Brain microvascular endothelial cell (primary cell): ENCODE results near the gene SH3PXD2A.
A peak's percentile ranks its signal among the peaks of the same experiment; 100 is the strongest.
"Not testable (repeated sequence)": the region's sequence is repeated elsewhere in the genome, so short reads cannot be mapped to it uniquely, and the experiment has no call there.

Source experiments
- DNase-seq: peaks from one replicate; pipeline ENCODE4 v3.0.0-alpha.2; 2020
- H3K27ac ChIP-seq: fragments of 250-450 bp; sonication (Bioruptor Pico); 2 replicates; pipeline ENCODE4 v1.5.1; 2020; ENCODE audit warnings: mild to moderate bottlenecking, moderate library complexity
- H3K27me3 ChIP-seq: fragments of 250-450 bp; sonication (Bioruptor Pico); replicated peaks from 2 replicates; pipeline ENCODE4 v1.5.1; 2020; ENCODE audit warnings: mild to moderate bottlenecking
- H3K36me3 ChIP-seq: fragments of 250-450 bp; sonication (Bioruptor Pico); replicated peaks from 2 replicates; pipeline ENCODE4 v1.5.1; 2020; ENCODE audit warnings: mild to moderate bottlenecking
- H3K4me3 ChIP-seq: 2 replicates; pipeline ENCODE4 v1.5.1; 2011; ENCODE audit warnings: low read depth, mild to moderate bottlenecking, control low read depth, low read length, moderate library complexity
- in situ Hi-C: cut with HindIII; loops from 2 replicates; pipeline ENCODE4 v1.10.0; 2017; ENCODE audit warnings: low sequenced_read_pairs, low pct_ligation_motif_present
- TF ChIP-seq, protein P1 (sequence below): IDR thresholded peaks from 2 replicates; pipeline ENCODE4 v1.5.1; 2011; ENCODE audit warnings: low read depth, mild to moderate bottlenecking, moderate library complexity, low read length, control low read depth, inconsistent platforms; ENCODE audit errors: missing control alignments

The SH3PXD2A gene

DNA sequence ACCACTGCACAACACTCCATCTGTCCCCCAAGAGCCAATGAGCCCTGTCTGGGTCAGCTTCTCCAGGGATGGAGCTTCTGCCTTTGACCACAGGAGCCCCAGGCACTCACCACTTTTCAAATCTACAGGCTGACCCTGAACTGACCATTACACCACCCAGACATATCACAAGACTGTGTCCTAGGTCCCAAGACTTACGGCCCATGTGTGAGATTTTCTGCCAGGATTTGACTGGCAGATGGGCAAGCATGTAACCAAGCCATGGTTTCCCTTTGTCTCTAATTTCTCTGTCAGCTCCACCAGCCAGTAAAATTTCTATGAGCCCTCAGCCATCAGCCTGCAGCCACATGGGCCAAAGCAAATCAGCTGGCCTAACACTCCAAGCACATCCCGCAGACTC lies 92.5 kb downstream of the SH3PXD2A start:
- no peak overlapping the region for H3K27ac ChIP-seq
- TF ChIP-seq, protein P1, sequence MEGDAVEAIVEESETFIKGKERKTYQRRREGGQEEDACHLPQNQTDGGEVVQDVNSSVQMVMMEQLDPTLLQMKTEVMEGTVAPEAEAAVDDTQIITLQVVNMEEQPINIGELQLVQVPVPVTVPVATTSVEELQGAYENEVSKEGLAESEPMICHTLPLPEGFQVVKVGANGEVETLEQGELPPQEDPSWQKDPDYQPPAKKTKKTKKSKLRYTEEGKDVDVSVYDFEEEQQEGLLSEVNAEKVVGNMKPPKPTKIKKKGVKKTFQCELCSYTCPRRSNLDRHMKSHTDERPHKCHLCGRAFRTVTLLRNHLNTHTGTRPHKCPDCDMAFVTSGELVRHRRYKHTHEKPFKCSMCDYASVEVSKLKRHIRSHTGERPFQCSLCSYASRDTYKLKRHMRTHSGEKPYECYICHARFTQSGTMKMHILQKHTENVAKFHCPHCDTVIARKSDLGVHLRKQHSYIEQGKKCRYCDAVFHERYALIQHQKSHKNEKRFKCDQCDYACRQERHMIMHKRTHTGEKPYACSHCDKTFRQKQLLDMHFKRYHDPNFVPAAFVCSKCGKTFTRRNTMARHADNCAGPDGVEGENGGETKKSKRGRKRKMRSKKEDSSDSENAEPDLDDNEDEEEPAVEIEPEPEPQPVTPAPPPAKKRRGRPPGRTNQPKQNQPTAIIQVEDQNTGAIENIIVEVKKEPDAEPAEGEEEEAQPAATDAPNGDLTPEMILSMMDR = no peak
- H3K27me3 ChIP-seq = no peaks in the 10 kb centered on the region
- no peak for DNase-seq
- H3K4me3 ChIP-seq = no peak overlapping the region
- H3K36me3 ChIP-seq = no peaks in the 10 kb centered on the region
- in situ Hi-C loops = no loop called here

DNA sequence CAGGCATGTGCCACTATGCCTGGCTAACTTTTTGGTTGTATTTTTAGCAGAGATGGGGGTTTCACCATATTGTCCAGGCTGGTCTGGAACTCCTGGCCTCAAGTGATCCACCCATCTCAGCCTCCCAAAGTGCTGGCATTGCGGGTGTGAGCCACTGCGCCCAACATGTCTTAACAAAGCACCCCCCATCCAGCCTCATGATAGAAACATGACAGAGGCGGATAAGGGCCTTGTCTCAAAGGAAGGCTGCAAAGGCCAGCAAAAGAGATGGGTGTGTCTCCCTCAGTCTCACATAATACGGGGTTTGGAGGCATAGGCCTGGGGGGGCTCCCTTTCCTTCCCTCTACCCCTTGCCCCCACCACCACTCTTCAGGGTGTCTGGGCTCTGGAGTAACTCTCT lies 93.2 kb downstream of the SH3PXD2A start:
- H3K4me3 ChIP-seq = no peak overlapping the region
- H3K36me3 ChIP-seq = no peaks in the 10 kb centered on the region
- TF ChIP-seq, protein P1 = no peak
- no peaks in the 10 kb centered on the region for H3K27me3 ChIP-seq
- no peak for DNase-seq
- no peak overlapping the region for H3K27ac ChIP-seq
- in situ Hi-C loops = no loop called here

DNA sequence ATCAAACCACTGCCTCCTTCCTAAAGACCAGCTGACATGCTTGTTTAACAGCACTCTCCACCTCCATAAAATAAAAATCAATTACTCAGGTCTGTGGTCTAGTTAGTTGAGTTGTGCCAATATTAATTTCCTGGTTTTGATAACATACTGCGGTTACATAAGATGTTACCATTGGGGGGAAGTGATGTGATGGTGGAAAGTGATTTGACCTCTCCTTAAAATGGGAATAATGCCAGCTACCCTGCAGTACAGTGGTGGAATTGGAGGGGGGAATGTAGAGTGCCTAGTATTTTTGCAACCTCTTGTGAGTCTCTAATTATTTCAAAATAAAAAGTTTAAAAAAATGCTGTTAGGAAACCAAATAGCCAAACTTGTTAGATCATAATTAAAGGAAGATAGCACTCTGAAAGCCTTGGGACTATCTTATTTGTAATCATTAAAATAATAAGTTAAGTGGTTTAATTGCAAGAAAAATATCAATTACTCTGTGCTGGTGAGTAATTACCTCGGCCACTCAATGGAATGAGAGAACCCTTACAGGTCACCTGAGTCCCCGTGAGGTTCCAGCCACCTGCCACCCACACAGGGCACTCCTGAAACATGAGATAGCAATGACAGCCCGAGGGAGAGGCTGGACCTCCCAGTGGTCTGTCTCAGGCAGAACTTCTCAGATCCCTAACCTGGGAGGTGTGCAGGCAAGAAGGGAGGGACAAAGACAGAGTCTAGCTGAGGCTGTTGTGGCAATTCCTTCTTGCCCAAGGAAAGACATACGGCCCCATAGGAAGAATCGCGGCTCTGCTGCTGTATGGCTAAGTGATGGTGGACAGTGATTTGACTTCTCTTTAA lies 94.1 kb downstream of the SH3PXD2A start:
- Histone ChIP-seq H3K27ac (no peak overlapping the region), H3K36me3 (no peaks in the 10 kb centered on the region), H3K27me3 (no peaks in the 10 kb centered on the region), H3K4me3 (no peak overlapping the region)
- DNase-seq = no peak
- TF ChIP-seq, protein P1 = no peak
- in situ Hi-C loops = no loop called here

DNA sequence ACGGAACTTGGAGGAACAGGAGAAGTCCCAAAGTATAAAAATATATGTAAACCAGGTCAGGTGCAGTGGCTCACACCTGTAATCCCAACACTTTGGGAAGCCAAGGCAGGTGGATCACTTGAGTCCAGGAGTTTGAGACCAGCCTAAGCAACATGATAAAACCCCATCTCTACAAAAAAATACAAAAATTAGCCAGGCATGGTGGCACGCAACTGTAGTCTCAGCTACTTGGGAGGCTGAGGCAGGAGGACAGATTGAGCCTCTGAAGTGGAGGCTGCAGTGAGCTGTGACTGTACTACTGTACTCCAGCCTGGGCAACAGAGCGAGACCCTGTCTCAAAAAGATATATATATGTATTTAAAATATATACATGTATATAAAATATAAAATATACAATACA lies 95.1 kb downstream of the SH3PXD2A start:
- H3K36me3 ChIP-seq, H3K27me3 ChIP-seq, DNase-seq, H3K4me3 ChIP-seq, H3K27ac ChIP-seq, in situ Hi-C loops: not testable (repeated sequence)

DNA sequence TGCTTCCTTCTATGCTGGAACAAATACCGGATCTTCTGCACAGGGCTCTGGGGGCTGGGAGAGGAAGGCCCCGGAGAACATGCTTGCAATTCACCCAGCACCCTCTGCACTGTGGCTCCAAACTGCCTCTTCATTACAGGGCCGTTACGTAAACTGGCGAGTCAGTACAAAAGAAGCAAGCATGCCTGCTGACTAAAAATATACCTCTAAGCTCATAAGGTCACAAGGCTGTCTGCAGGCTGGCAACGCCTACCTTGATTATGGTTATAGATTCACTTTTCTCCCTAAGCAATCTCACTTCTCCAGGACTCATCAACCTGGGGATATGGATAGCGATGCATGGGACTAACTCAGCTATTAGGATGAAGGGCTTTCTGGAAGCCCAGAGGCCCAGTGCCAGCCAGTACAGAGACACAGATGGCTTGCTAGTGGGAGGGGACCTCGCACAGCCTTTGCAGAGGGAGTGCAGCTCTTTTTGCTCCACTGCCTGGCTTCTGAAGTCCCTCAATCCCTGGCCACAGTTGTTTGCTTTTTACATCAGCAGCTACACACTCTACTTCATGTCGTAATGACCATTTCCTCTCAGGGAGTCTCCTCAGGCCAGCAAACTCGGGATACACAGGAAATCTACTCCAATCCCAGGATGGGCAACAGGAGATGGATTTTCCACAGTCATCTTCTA lies 96.1 kb downstream of the SH3PXD2A start:
- Histone ChIP-seq H3K4me3 (no peak overlapping the region), H3K27me3 (no peaks in the 10 kb centered on the region), H3K27ac (peak overlapping the region; percentile 65), H3K36me3 (no peaks in the 10 kb centered on the region)
- peak; percentile 80 for DNase-seq
- in situ Hi-C loops = no loop called here
- TF ChIP-seq, protein P1 = no peak

DNA sequence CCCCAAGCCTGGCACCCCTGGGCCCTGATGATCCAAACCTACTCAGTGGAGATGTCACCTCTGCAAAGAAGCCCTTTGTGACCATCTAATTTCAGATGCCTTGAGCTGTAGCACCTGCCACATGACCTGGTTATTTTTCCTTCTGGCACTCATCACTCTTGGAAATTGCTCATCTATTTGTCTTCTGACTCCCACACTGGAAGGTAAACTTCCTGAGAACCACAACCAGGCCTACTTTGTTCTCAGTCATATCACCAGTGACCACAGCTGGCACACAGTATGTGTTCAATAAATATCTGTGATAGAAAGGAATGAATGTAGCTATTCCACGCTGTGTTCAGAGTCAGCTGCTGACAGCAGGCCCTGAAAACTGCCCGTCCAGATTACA lies 97.1 kb downstream of the SH3PXD2A start:
- TF ChIP-seq, protein P1 = no peak
- Histone ChIP-seq H3K4me3 (no peak overlapping the region), H3K27me3 (no peaks in the 10 kb centered on the region), H3K36me3 (no peaks in the 10 kb centered on the region), H3K27ac (peak overlapping the region; percentile 65)
- DNase-seq = peak; percentile 53
- in situ Hi-C loops = no loop called here
